HG03439 (cell line): Measurements from ENCODE around the gene HAND1.

Experiments used
- ATAC-seq: cut with Tn5 transposase; IDR thresholded peaks from one replicate; pipeline ENCODE4 v1.9.1; 2021; ENCODE audit warnings: mild to moderate bottlenecking, moderate library complexity; ENCODE audit not compliant: unreplicated experiment

The HAND1 gene

GRCh38 chr5:154479944-154480750 is 2.1 kb upstream of the HAND1 start:
- no peak for ATAC-seq

DNA sequence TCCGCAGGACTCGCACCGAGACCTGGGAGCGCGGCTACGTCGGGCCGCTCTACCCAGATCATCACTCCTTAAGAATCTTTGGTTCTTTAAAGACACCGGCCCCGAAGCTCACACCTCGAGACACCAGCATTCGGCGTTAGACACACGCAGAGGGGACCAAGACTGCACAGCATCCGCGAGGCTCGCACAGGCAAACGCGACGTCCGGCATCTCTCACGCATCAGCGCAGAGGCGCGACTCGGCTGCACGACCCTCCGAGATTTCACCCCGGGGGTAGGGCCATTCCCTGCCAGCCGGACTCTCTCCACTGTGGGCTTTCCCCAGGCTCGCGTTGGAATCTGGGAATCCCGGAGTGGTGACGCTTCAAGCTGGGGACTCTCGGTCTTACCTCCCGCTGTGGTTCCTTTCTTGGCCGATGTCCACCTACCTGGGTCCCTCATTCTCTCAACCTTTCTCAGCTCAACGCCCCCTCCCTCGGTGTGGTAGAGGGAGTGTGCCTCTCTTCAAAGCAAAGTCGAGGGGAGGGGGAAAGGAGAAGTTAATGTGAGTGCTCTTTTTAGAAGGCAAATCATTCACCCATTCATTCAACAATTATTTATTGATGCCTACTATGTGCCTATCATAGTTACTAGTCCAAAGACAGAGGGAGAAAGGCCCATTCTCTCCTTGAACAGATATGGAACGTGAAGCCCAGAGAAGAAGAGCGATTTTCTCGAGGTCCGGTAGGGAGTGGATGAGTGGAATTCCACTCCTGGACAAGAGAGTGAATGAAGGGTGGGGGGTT is 1.3 kb upstream of the HAND1 start:
- ATAC-seq: no peak

DNA sequence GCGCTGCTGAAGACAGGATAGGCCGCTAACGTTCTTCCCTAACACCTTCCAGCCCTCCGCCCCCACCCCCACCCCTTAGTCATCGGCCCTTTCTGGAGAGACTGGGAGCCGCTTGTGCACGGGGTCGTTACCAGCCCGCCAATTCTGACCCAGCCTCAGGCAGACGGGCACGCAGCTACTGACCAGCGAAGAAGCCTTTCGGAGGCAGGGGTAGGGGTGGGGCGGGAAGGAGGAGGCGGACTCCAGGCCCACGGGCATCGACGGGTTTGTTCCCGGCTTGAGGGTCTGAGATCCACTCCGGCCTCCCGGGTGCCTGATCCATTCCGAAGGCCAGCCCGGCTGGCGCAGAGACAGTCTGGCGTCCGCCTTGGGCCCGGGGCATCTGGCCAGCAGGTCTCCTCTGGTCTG is 729 bp upstream of the HAND1 start:
- ATAC-seq: no peak

DNA sequence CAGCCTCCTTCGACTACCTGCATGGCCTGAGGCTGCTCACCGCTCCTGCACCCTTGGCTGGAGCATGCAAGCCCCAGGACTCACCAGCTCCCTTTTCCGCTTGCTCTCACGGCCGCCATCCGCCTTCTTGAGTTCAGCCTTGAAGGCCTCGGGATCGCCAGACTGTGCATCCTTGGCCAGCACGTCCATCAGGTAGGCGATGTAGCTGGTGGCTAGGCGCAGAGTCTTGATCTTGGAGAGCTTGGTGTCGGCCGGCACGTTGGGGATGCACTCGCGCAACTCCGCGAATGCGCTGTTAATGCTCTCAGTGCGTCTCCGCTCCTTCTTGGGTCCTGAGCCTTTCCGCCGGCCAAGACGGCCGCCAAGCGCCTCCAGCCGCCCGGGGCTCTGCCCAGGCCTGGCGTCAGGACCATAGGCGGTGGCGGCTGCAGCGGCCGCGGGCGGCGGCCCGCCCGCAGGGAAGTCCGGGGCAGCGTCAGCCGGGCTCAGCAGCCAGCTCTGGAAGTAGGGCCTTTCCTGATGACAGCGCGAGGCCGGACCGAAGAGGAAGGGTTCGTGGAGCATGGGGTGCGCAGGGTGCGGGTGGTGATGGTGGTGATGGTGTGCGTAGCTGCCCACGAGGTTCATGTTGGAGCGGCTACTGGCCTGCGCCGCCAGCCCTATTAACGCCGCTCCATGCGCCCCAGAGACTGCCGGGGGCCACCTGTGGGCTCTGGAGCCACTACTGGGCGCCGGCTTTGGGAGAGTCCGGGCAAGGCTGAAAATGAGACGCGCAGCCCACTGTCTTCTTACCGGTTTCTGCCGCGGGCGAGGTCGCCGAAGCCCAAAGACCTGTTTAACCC is 424 bp downstream of the HAND1 start:
- no peak for ATAC-seq

- ATAC-seq: no peak
Observed at GRCh38 chr5:154476354-154477205, 1.4 kb downstream of the HAND1 start.

- ATAC-seq: no peak
Observed at GRCh38 chr5:154475591-154476353, 2.3 kb downstream of the HAND1 start.

- no peak for ATAC-seq
Observed at GRCh38 chr5:154474396-154475334, 3.4 kb downstream of the HAND1 start.

- no peak for ATAC-seq
Observed at GRCh38 chr5:154473581-154474283, 4.3 kb downstream of the HAND1 start.

GRCh38 chr5:154472871-154473580 is 5.0 kb downstream of the HAND1 start:
- no peak for ATAC-seq

DNA sequence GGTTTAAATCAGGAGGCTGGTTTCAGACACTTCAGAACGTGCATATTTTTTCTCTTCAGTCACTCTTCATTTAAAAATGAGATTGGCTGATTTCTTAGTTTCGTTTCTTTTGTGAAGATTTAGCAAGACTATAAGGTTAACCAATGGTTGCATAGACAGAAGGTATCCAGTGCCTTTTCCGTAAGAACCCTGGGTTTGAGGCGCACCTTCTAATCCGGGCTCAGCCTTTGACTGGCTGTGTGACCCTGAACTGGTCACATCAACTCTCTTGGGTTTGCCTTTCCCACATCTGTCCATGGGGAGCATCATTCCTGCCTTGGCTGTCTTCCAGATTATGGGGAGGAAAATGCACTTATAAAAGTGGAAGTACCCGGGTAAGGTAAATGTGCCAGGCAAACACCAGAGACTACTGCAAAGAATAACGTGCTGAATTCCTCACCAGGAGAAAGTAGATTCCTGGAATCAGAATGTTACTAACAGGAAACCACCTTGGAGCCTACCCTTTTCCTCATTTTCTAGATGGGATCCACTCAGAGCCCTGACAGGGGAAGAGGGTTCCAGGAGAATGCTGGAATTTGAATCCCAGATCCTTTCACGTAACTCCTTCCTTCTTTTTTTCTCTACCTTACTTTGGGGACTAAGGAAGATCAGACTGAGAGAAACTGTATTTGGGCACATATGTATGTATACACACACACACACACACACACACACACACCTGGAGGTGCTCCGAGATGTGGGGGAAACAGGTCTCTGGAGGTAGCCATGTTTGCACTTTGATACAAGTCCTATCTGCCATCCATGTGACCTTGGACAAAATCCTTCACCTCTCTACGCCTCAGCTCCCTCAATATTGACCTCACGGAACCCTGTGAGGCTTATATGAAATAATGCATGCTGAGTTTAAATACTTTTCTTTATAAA is 6.8 kb downstream of the HAND1 start:
- no peak for ATAC-seq

- ATAC-seq: no peak
Observed at GRCh38 chr5:154470137-154470536, 7.9 kb downstream of the HAND1 start.

DNA sequence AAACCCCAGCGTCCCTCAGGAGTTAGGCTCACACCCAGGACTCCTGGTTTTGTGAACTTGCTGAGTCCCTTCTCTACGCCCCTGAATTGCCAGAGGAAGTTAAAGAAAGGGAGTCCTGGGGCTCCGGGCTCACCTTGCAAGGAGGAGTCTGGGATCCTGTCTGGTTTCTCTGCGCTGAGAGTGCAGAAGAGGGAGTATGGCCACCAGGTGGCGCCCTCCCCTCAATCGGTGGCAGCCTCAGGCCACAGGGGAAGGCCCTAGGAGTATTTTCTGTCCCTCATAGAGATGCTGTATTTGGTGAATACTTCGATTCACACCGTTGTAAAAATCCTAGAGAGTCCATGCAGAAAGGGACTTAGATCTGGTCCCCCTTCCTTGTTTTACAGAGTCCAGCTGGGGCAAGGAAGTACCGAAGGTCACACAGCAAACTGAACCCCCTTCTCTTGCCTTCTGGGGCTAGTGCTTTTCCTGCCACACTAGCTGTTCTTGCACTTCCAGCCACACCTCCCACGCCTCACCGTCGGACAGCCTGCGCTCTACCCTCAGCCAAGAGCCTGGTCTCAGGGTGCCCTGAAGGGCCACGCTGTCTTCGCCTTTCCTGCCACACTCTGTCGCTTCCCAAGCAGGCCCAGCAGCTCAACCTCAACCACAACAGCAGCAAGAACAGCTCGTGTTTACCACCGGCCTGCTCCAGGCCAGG is 10.2 kb downstream of the HAND1 start:
- ATAC-seq: peak; percentile 95

DNA sequence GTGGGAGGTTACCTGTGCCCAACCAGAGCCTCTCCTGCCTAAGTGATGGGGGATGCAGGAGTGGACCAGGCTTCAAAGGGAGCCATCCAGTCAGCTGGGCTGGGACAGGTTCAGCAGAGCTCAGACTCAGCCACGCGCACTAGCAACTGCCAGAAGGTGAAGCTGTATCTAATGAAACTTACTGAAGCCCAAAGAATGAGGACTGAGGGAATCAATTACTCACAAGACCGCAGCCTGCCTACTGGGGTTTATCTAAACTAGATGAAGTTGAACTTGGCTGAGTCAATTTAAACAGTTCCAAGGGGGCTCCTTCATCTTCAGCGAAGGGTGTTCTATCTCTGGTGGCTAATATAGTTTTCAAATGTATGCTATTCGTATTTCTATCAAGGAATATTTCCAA is 11.4 kb downstream of the HAND1 start:
- ATAC-seq: no peak

GRCh38 chr5:154466147-154466546 is 11.9 kb downstream of the HAND1 start:
- ATAC-seq: no peak

- ATAC-seq: no peak
Observed at GRCh38 chr5:154465169-154465568, 12.9 kb downstream of the HAND1 start.

- ATAC-seq: no peak
Observed at GRCh38 chr5:154464438-154464837, 13.6 kb downstream of the HAND1 start.
